HL-60/S4 treated with retinoic acid at 250 ng/mL for 4 days and 3 days (cell line): Measurements from ENCODE around the gene ROBO1.

Experiments used
- in situ Hi-C: fragments of 300-500 bp; cut with MboI; formaldehyde crosslinking; loops from 2 replicates; pipeline ENCODE4 v1.7.0; 2022; ENCODE audit warnings: low sequenced_read_pairs

Gene ROBO1

DNA sequence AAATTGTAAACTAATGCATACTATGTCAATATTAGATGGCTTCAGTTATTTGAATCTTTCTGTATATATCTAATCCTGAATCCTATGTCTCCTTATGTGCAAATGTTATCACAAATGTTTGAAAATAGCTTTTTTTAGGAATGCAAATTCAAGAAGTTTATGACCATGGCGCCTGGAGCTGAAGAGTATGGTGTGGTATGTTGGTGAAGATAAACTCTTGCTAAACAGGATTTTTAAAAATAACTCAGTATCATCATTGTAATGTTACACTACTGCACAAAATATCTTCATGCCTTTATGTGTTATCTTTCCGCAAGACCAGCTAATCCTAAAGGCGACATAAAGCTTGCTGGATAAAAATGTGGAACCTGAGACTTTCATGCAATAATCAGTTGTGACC is 382.6 kb downstream of the ROBO1 start:
- in situ Hi-C loops, result no loop called here

- in situ Hi-C loops, result no loop called here
These were observed 384.3 kb downstream of the ROBO1 start for GRCh38 chr3:79383402-79384012.

- in situ Hi-C loops, result no loop called here
These were observed 387.2 kb downstream of the ROBO1 start for GRCh38 chr3:79380581-79380980.

DNA sequence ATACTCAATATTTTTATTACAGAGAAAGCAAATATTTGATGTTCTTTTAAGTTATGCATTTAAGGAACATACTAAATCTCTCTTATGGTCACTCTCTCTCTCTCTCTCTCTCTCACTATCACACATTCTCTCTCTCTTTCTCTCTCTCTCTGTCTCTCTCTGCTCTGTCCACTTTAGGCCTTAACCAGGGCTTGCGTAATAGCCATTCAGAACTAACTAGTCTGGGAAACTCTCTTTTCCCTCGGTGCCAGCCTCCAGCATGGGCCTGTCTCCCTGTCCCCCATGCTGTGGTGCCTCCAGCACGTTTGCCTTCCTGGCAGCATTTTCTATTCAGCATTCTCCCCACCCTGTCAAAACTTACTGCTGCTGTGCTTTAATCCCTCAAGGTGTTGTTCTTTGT is 389.7 kb downstream of the ROBO1 start:
- in situ Hi-C loops, result no loop called here

DNA sequence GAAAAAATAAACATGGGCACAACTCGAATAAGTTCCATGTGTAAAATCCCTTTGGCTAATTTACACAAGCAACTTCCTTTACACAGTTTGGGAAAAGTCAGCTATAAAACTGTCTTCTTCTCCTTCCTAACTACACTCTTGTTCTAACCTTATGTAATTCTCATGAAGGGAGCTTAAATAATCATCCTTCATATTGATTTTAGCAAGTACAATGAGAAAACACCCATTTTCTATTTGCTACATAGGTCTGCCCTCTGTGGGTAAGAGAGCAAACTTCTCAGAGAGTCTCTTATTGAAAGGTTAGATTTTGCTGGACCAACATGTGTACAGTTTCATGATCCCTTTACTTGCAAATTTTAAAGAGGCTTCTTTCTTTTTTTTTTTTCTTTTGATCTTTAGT is 398.5 kb downstream of the ROBO1 start:
- in situ Hi-C loops, result no loop called here

DNA sequence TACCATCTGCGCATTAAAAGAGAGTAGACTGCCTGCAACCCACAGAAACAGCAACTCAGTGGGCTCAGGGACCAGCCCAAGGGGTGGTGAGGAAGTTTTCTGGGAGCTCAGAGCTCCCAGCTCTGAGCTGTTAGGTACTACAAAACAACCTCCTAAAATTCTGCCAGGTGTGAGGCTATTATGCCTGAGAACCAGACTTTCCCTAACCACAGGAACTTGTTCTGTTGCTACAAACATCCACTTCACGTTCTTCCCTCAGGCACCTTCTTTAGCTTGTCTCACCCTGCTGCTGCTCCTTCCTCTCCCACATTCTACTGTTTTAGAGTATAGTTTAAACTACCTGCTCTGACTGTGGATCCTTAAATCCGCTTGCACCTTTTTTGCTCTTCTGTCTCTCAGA is 399.4 kb downstream of the ROBO1 start:
- in situ Hi-C loops, result no loop called here

DNA sequence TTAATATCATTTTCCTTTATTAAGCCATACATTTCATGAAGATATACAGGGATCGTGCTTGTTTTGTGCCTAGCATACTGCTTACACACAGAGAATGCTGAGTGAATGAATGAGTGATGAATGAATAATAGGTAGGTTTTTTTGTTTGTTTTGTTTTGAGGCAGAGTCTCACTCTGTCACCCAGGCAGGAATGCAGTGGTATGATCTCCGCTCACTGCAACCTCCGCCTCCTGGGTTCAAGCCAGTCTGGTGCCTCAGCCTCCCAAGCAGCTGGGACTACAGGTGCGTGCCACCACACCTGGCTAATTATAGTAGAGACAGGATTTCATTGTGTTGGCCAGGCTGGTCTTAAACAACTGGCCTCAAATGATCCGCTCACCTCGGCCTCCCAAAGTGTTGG is 400.0 kb downstream of the ROBO1 start:
- in situ Hi-C loops, result no loop called here

DNA sequence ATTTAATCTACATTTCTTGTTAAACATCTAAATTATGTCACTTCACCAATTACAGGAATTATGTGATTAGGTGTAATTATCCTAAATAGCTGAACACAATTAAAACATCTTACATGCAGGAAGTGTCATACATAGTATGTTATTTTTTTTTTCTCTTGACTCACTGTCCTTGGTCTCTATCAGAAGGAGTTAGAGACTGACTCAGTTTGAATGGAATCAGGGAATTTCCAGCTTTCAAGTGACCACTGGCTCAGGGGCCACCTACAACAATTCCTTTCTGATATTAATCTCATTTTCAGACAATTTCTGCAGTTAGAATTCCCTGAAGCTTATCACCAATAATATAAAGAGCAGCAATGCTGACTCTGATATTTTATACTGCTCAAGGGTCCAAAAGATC is 400.7 kb downstream of the ROBO1 start:
- in situ Hi-C loops, result no loop called here

GRCh38 chr3:79366414-79366813 is 401.4 kb downstream of the ROBO1 start:
- in situ Hi-C loops, result no loop called here

GRCh38 chr3:79364784-79365183 is 403.0 kb downstream of the ROBO1 start:
- in situ Hi-C loops, result no loop called here

- in situ Hi-C loops, result no loop called here
These were observed 405.1 kb downstream of the ROBO1 start for GRCh38 chr3:79362571-79363270.

DNA sequence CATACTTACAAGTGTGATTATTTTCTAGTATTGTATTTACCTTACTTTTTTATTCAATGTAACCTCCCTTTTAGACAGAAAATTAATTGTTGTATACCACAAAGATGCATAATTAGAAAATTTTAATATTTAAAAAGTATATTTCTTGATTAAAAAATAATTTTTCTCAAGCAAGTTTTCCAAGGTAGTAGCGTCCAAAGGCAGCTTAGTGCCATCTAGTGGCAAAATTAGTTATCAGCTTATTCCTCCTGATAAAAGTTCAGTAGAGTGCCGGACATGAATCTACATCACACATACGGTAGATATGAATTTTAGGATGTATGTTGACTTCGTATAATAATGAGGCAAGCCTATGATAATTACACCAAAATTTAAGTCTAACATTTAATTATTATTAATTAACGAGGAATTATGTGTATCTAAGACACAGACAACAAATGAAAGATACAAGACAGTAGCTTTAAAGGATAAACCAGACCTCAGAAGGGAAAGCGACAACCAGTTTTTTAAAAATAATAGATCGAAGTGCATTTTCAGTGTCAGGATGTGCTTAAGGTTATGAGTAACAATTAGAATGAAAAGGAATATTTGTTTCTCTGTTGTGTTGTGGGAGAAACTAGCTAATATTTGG is 405.9 kb downstream of the ROBO1 start:
- in situ Hi-C loops, result no loop called here

DNA sequence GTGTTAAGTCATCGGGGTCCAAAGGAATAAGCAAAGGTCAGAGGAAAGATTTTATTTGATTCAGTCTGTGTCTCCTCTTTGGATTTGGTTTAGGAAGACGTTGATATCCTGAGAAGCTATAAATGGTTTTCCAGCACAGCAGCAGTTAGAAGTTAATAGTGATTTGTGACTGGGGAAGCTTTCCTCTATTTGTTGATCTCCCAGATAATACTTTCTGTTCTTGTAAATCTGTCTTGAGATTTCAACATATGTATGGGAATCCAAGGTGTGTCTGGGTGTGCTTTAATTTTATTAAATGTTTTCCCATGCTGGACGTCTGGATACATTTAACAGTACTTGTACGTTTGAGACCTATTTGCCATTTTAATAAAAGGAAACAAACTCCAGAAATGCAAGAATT is 409.5 kb downstream of the ROBO1 start:
- in situ Hi-C loops, result no loop called here

GRCh38 chr3:79354179-79354688 is 413.6 kb downstream of the ROBO1 start:
- in situ Hi-C loops, result no loop called here

GRCh38 chr3:79351699-79352098 is 416.1 kb downstream of the ROBO1 start:
- in situ Hi-C loops, result no loop called here

DNA sequence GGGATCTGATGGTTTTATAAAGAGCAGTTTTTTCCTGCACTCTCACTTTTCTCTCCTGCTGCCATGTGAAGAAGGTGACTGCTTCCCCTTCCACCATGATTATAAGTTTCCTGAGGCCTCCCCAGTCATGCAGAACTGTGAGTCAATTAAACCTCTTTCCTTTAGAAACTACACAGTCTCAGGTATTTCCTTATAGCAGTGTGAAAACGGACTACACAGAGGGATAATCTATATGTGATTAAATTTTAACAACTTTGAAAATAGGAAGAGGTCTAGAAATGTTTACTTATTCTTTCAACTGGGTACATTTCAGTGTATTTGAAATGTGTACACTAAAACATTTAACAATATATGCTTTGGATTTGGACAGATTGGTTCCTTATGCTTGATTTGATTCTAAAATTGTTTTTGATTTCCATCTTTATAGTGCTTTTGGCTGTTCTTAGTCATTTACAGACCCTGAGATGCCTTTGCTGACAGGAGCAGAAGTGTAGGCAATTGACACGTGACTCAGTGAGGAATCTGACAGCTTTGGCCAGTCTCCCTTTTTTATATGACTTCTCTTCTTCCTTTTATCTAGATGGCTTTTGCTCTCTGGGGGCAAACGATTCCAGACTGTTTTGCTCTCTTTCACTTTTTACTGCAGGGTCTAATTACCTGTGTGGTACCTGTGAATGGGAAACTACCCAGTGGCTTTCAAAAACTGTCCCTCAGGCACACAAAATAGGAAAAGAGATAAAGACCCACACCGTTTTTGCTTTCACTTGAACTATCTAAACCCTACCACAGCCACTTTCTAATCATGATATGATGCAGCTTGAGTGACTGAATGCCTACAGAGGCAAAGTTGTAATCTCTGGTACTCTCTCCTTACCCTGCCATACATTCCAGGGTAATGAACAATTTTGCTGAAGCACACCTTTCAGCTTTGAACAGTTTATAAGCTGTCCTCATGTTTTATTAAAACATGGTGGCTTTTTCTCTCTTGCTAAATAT is 422.6 kb downstream of the ROBO1 start:
- in situ Hi-C loops, result no loop called here

- in situ Hi-C loops, result no loop called here
These were observed 425.8 kb downstream of the ROBO1 start for GRCh38 chr3:79341961-79342360.

DNA sequence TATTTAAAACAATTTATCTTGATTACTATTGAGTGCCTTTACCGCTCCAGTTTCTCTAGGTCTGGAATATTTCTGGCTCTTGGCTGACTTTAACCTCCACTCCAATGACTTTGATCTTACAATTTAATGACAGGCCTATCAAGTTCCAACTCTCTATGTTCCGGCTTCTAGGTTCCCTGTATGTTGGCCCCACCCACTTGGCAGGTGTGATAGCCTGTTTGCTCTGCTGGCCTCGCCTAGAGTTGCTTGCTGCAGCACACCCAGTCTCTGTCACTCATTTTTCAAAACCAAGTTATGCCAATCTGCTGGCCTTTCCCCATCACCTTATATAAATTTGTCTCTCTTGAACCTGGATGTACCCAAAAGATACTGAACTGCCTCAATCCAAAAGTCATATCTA is 428.0 kb downstream of the ROBO1 start:
- in situ Hi-C loops, result no loop called here

DNA sequence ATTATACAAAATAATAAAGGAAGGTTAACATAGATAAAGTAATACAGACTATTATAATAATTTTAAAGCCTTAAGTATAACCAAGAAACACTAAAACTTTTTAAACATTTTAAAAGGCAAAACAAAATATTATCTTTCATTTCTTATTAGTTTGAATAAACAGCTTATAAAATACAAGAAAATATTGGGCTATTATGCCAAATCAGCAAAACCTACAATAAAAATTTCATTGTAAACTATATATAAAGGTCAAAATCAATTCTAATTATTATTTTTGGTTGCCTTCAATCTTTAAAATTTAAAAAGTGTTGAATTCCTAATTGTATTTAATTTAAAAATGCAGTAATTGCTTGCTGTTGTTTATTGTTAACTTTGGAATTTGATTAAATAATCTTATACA is 430.0 kb downstream of the ROBO1 start:
- in situ Hi-C loops, result no loop called here

- in situ Hi-C loops, result no loop called here
These were observed 438.6 kb downstream of the ROBO1 start for GRCh38 chr3:79329154-79329553.

- in situ Hi-C loops, result no loop called here
These were observed 441.2 kb downstream of the ROBO1 start for GRCh38 chr3:79326642-79327041.
